HEK293 (cell line): ENCODE measurements around the gene DENND11.

Source experiments
- CTCF ChIA-PET: fragments of 350-600 bp; formaldehyde crosslinking; extraction: SDS; loops from one replicate; lab custom pipeline; 2021; ENCODE audit warnings: antibody characterized with exemption; lab: Yijun Ruan, JAX
- POLR2A ChIA-PET: fragments of 300-600 bp; formaldehyde crosslinking; extraction: SDS; loops from one replicate; lab custom pipeline; 2020; ENCODE audit warnings: antibody characterized with exemption, inconsistent platforms; lab: Yijun Ruan, JAX
- H3K27ac ChIP-seq: fragments of 200-500 bp; sonication (Bioruptor generic); 2 replicates; pipeline ENCODE4 v1.5.1; 2014; ENCODE audit warnings: low read depth, low read length, control low read depth, inconsistent platforms; ENCODE audit errors: extremely low read depth
- H3K36me3 ChIP-seq, 2 experiments: fragments of 200-500 bp in 1 of 2; sonication (Bioruptor generic) in 1 of 2; 1 replicate in 1 of 2; 2 replicates in 1 of 2; pipeline ENCODE4 v1.5.1; 2014 to 2017; ENCODE audit warnings: inconsistent platforms in 2 of 2, low read length in 2 of 2; ENCODE audit not compliant: control insufficient read depth in 2 of 2, insufficient read depth in 1 of 2
- H3K4me1 ChIP-seq: fragments of 200-500 bp; sonication (Bioruptor generic); 2 replicates; pipeline ENCODE4 v1.5.1; 2014; ENCODE audit warnings: mild to moderate bottlenecking, low read length, inconsistent platforms; ENCODE audit not compliant: control insufficient read depth, insufficient read depth
- H3K4me3 ChIP-seq: 2 replicates; pipeline ENCODE4 v1.5.1; 2011; ENCODE audit warnings: low read depth, mild to moderate bottlenecking, control low read depth, low read length, moderate library complexity
- H3K9me3 ChIP-seq: fragments of 200-500 bp; sonication (Bioruptor generic); 2 replicates; pipeline ENCODE4 v1.5.1; 2014; ENCODE audit warnings: low read depth, low read length, inconsistent platforms; ENCODE audit not compliant: control insufficient read depth, insufficient read depth
- GFI1B ChIP-seq: fragments of 450-650 bp; formaldehyde crosslinking; IDR thresholded peaks from 2 replicates; pipeline ENCODE4 v1.5.1; 2016; ENCODE audit warnings: missing biosample characterization, missing genetic modification characterization
- GLI2 ChIP-seq: fragments of 450-650 bp; formaldehyde crosslinking; IDR thresholded peaks from 2 replicates; pipeline ENCODE4; 2017; ENCODE audit warnings: missing biosample characterization, missing genetic modification characterization, low read depth, borderline replicate concordance
- INSM2 ChIP-seq: fragments of 450-650 bp; formaldehyde crosslinking; IDR thresholded peaks from 2 replicates; pipeline ENCODE4 v1.5.1; 2016; ENCODE audit warnings: missing biosample characterization, missing genetic modification characterization
- ZBTB8A ChIP-seq: fragments of 450-650 bp; formaldehyde crosslinking; IDR thresholded peaks from 2 replicates; pipeline ENCODE4 v1.5.1; 2016; ENCODE audit warnings: missing biosample characterization, missing genetic modification characterization
- ZNF132 ChIP-seq: fragments of 450-650 bp; formaldehyde crosslinking; IDR thresholded peaks from 2 replicates; pipeline ENCODE4 v1.5.1; 2017; ENCODE audit warnings: missing biosample characterization, missing genetic modification characterization, borderline replicate concordance
- ZNF133 ChIP-seq: fragments of 450-650 bp; formaldehyde crosslinking; IDR thresholded peaks from 2 replicates; pipeline ENCODE4 v1.5.1; 2016; ENCODE audit warnings: missing biosample characterization, missing genetic modification characterization
- ZNF140 ChIP-seq: fragments of 450-650 bp; formaldehyde crosslinking; IDR thresholded peaks from 2 replicates; pipeline ENCODE4 v1.5.1; 2016; ENCODE audit warnings: missing biosample characterization, missing genetic modification characterization
- ZNF18 ChIP-seq: fragments of 450-650 bp; formaldehyde crosslinking; IDR thresholded peaks from 2 replicates; pipeline ENCODE4 v1.5.1; 2016; ENCODE audit warnings: missing biosample characterization, missing genetic modification characterization
- ZNF2 ChIP-seq: fragments of 450-650 bp; formaldehyde crosslinking; IDR thresholded peaks from 2 replicates; pipeline ENCODE4 v1.5.1; 2016; ENCODE audit warnings: missing biosample characterization, missing genetic modification characterization
- ZNF248 ChIP-seq: fragments of 450-650 bp; formaldehyde crosslinking; IDR thresholded peaks from 2 replicates; pipeline ENCODE4 v1.5.1; 2017; ENCODE audit warnings: missing biosample characterization, missing genetic modification characterization
- ZNF311 ChIP-seq: fragments of 450-650 bp; formaldehyde crosslinking; IDR thresholded peaks from 2 replicates; pipeline ENCODE4 v1.5.1; 2017; ENCODE audit warnings: missing biosample characterization, missing genetic modification characterization, borderline replicate concordance
- ZNF366 ChIP-seq: fragments of 450-650 bp; formaldehyde crosslinking; conservative IDR thresholded peaks from 2 replicates; pipeline ENCODE4 v1.5.1; 2016; ENCODE audit warnings: missing biosample characterization, missing genetic modification characterization
- ZNF426 ChIP-seq: fragments of 450-650 bp; formaldehyde crosslinking; IDR thresholded peaks from 2 replicates; pipeline ENCODE4 v1.5.1; 2017; ENCODE audit warnings: missing biosample characterization, missing genetic modification characterization, mild to moderate bottlenecking, inconsistent platforms, moderate library complexity
- ZNF48 ChIP-seq: fragments of 450-650 bp; formaldehyde crosslinking; IDR thresholded peaks from 2 replicates; pipeline ENCODE4 v1.5.1; 2016; ENCODE audit warnings: missing biosample characterization, missing genetic modification characterization
- ZNF530 ChIP-seq: fragments of 450-650 bp; formaldehyde crosslinking; IDR thresholded peaks from 2 replicates; pipeline ENCODE4 v1.5.1; 2016; ENCODE audit warnings: low read depth, missing biosample characterization, missing genetic modification characterization
- ZNF624 ChIP-seq: fragments of 450-650 bp; formaldehyde crosslinking; IDR thresholded peaks from 2 replicates; pipeline ENCODE4 v1.5.1; 2017; ENCODE audit warnings: missing biosample characterization, missing genetic modification characterization
- ZNF660 ChIP-seq: fragments of 450-650 bp; IDR thresholded peaks from 2 replicates; pipeline ENCODE4 v1.5.1; 2018; ENCODE audit warnings: missing biosample characterization, mild to moderate bottlenecking, missing genetic modification characterization
- TF ChIP-seq, protein P1 (sequence below): fragments of 450-650 bp; formaldehyde crosslinking; IDR thresholded peaks from 2 replicates; pipeline ENCODE4 v1.5.1; 2017; ENCODE audit warnings: missing biosample characterization, missing genetic modification characterization
- TF ChIP-seq, protein P2 (sequence below): fragments of 450-650 bp; formaldehyde crosslinking; IDR thresholded peaks from 2 replicates; pipeline ENCODE4 v1.5.1; 2016; ENCODE audit warnings: missing biosample characterization, missing genetic modification characterization, low read depth
- TF ChIP-seq, protein P3 (sequence below): fragments of 450-650 bp; formaldehyde crosslinking; IDR thresholded peaks from 2 replicates; pipeline ENCODE4 v1.5.1; 2016; ENCODE audit warnings: missing biosample characterization, missing genetic modification characterization

DENND11 gene

DNA sequence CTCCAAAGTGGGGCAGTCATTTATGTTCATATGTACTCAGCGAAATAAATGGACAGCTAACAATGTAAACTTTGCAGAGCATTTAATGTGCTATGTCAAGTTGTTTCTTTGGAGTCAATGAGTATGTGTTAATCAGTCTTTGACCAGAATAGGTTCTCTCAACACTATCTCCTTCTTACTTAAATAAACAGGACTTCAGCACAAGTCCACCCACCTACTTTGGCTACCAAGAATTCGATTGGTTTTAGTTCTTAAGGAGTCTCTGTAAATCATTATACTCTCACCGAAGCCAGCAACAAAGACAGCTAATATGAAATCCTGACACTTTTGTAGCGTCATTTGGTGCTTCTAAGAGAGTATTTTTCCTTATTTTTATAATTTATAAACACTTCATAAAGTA, 13.1 kb upstream of the DENND11 start:
- TF ChIP-seq ZBTB8A (tag by site-specific recombination): no peak
- no peak for TF ChIP-seq INSM2 (tag by site-specific recombination)
- no peak for TF ChIP-seq ZNF426
- TF ChIP-seq ZNF248 (tag by site-specific recombination): no peak
- no peak for TF ChIP-seq ZNF366 (tag by site-specific recombination)
- TF ChIP-seq, protein P1, sequence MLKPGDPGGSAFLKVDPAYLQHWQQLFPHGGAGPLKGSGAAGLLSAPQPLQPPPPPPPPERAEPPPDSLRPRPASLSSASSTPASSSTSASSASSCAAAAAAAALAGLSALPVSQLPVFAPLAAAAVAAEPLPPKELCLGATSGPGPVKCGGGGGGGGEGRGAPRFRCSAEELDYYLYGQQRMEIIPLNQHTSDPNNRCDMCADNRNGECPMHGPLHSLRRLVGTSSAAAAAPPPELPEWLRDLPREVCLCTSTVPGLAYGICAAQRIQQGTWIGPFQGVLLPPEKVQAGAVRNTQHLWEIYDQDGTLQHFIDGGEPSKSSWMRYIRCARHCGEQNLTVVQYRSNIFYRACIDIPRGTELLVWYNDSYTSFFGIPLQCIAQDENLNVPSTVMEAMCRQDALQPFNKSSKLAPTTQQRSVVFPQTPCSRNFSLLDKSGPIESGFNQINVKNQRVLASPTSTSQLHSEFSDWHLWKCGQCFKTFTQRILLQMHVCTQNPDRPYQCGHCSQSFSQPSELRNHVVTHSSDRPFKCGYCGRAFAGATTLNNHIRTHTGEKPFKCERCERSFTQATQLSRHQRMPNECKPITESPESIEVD (tag by site-specific recombination): no peak
- TF ChIP-seq ZNF140 (tag by site-specific recombination): no peak
- TF ChIP-seq ZNF311 (tag by site-specific recombination): no peak
- TF ChIP-seq ZNF18 (tag by site-specific recombination): no peak
- no peak for TF ChIP-seq ZNF133
- TF ChIP-seq, protein P2, sequence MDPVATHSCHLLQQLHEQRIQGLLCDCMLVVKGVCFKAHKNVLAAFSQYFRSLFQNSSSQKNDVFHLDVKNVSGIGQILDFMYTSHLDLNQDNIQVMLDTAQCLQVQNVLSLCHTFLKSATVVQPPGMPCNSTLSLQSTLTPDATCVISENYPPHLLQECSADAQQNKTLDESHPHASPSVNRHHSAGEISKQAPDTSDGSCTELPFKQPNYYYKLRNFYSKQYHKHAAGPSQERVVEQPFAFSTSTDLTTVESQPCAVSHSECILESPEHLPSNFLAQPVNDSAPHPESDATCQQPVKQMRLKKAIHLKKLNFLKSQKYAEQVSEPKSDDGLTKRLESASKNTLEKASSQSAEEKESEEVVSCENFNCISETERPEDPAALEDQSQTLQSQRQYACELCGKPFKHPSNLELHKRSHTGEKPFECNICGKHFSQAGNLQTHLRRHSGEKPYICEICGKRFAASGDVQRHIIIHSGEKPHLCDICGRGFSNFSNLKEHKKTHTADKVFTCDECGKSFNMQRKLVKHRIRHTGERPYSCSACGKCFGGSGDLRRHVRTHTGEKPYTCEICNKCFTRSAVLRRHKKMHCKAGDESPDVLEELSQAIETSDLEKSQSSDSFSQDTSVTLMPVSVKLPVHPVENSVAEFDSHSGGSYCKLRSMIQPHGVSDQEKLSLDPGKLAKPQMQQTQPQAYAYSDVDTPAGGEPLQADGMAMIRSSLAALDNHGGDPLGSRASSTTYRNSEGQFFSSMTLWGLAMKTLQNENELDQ (tag by site-specific recombination): no peak
- TF ChIP-seq GLI2: no peak
- no peak for TF ChIP-seq ZNF660 (tag by site-specific recombination)
- TF ChIP-seq ZNF530 (tag by site-specific recombination): no peak
- no peak for TF ChIP-seq ZNF48 (tag by site-specific recombination)
- no peak for TF ChIP-seq ZNF624 (tag by site-specific recombination)
- no peak for TF ChIP-seq GFI1B (tag by site-specific recombination)
- TF ChIP-seq ZNF2 (tag by site-specific recombination): no peak
- TF ChIP-seq, protein P3, sequence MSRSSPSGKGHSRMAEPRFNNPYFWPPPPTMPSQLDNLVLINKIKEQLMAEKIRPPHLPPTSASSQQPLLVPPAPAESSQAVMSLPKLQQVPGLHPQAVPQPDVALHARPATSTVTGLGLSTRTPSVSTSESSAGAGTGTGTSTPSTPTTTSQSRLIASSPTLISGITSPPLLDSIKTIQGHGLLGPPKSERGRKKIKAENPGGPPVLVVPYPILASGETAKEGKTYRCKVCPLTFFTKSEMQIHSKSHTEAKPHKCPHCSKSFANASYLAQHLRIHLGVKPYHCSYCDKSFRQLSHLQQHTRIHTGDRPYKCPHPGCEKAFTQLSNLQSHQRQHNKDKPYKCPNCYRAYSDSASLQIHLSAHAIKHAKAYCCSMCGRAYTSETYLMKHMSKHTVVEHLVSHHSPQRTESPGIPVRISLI (tag by site-specific recombination): no peak
- TF ChIP-seq ZNF132: no peak
- CTCF ChIA-PET: interaction anchor here (1.5 kb wide), 1 partner anchor 61 kb away, joined by 8 read pairs; no protein-coding TSS in a partner anchor
- H3K4me1 ChIP-seq: no peaks in the 10 kb centered on the region
- POLR2A ChIA-PET: interaction anchor here (0.5 kb wide), 1 partner anchor 22 kb away, joined by 3 read pairs; no protein-coding TSS in a partner anchor
- H3K36me3 ChIP-seq: no peaks in the 10 kb centered on the region
- no peak overlapping the region for H3K4me3 ChIP-seq
- no peak overlapping the region for H3K27ac ChIP-seq
- H3K9me3 ChIP-seq: no peaks in the 10 kb centered on the region
